OCI-LY7 (cell line): Measurements from ENCODE around the gene AKR1A1.

Experiments
- CTCF ChIP-seq: fragments of 200-600 bp; sonication (generic); conservative IDR thresholded peaks from 2 replicates; pipeline ENCODE4 v1.5.1; 2014; ENCODE audit warnings: mild to moderate bottlenecking, antibody characterized with exemption, low read length, moderate library complexity, mixed read lengths
- EZH2phosphoT487 ChIP-seq: fragments of 200-600 bp; sonication (generic); IDR thresholded peaks from 2 replicates; pipeline ENCODE4 v1.6.1; 2018; ENCODE audit warnings: low read depth, borderline replicate concordance, mild to moderate bottlenecking, mixed run types, antibody characterized with exemption, low read length, moderate library complexity, mixed read lengths

GRCh38 chr1:45526135-45526644 is 24.4 kb upstream of the AKR1A1 start:
- TF ChIP-seq CTCF, result no peak
- no peak for TF ChIP-seq EZH2phosphoT487
